ENCODE results near the gene CBL. TPM values are rescaled to one million over a fixed set of nuclear protein-coding genes. Genes with fewer than 3 reads are reported as not detected.
"Not testable (repeated sequence)": the region's sequence is repeated elsewhere in the genome, so short reads cannot be mapped to it uniquely, and the experiment has no call there.

The CBL gene
- total RNA-seq, 4 donors from 2014 or later, result 10.0 to 39.9 (median 13.0) TPM

DNA sequence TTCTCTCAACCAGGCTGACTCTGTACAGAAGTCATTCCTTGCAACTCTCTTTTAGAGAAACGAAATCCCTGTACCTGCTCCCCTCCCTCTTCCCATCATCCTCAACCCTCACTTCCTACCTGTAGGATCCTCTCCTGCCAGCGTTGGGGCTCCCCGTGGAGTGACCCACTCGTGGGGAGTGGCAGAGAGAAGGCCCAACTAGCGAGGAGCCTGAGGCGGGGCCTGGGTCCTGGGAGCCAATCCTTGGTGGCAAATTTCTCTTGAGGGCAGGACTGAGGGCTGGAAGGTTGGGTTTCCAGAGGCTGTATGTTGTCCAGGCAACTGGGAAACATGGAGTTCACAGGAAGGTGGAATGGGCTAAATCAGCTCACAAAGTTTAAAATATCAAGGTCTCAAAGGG, 10.5 kb upstream of the CBL start:
- intact Hi-C loops (cut with DNase I; ENCODE audit: low total_unique reads), result no loop called here
- DNase-seq, result no peak
- TF ChIP-seq, protein P1, sequence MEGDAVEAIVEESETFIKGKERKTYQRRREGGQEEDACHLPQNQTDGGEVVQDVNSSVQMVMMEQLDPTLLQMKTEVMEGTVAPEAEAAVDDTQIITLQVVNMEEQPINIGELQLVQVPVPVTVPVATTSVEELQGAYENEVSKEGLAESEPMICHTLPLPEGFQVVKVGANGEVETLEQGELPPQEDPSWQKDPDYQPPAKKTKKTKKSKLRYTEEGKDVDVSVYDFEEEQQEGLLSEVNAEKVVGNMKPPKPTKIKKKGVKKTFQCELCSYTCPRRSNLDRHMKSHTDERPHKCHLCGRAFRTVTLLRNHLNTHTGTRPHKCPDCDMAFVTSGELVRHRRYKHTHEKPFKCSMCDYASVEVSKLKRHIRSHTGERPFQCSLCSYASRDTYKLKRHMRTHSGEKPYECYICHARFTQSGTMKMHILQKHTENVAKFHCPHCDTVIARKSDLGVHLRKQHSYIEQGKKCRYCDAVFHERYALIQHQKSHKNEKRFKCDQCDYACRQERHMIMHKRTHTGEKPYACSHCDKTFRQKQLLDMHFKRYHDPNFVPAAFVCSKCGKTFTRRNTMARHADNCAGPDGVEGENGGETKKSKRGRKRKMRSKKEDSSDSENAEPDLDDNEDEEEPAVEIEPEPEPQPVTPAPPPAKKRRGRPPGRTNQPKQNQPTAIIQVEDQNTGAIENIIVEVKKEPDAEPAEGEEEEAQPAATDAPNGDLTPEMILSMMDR (IDR thresholded peaks at IDR 0.05), result no peak
- no peak for TF ChIP-seq POLR2A (IDR thresholded peaks at IDR 0.05)

DNA sequence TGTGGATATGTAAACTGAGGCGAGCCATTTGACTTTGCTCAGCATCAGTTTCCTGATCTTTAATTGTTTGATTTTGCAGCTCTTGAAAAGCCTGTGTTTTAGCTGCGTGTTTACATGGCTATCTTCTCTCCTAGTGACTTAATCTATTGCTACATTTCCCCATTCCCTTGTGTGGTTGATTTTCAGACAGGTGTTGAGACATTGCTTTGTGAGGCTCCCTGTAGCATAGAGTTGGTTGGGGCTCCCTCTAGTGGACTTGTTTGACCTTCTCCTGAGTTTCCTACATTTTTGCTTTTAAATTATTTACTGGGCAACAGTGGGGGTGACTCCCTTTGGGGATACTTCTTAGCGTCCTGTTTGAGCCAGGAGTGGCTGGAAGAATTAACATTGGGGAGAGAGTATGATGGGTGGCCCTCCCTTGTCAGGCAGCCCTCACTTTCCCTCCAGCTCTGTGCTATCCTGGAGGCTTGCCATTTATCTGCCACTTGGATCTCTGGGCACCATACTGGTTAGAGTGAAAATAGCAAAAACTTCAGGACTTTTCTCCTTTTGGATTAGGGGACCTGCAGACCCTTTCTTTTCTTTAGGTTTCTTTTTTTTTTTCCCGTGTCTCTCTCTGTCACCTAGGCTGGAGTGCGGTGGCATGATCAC, 9.2 kb upstream of the CBL start:
- intact Hi-C loops (cut with DNase I; ENCODE audit: low total_unique reads), result no loop called here
- Histone ChIP-seq H3K27ac (no peak overlapping the region), H3K9me3 (no peaks in the 10 kb centered on the region), H3K36me3 (no peaks in the 10 kb centered on the region), H3K27me3 (no peaks in the 10 kb centered on the region), H3K4me3 (no peak overlapping the region), H3K4me1 (no peaks in the 10 kb centered on the region)
- TF ChIP-seq POLR2A (IDR thresholded peaks at IDR 0.05), result no peak
- TF ChIP-seq, protein P1 (IDR thresholded peaks at IDR 0.05), result peak; percentile 75 to 82 (median 80)
- DNase-seq, result peak; percentile 50 to 81

More for the DNA sequence above, 10.5 kb upstream of the CBL start:
- H3K4me1 ChIP-seq, result no peaks in the 10 kb centered on the region
- no peaks in the 10 kb centered on the region for H3K27me3 ChIP-seq
- H3K27ac ChIP-seq, result no peak overlapping the region
- no peak overlapping the region for H3K4me3 ChIP-seq
- no peaks in the 10 kb centered on the region for H3K36me3 ChIP-seq
- no peaks in the 10 kb centered on the region for H3K9me3 ChIP-seq

DNA sequence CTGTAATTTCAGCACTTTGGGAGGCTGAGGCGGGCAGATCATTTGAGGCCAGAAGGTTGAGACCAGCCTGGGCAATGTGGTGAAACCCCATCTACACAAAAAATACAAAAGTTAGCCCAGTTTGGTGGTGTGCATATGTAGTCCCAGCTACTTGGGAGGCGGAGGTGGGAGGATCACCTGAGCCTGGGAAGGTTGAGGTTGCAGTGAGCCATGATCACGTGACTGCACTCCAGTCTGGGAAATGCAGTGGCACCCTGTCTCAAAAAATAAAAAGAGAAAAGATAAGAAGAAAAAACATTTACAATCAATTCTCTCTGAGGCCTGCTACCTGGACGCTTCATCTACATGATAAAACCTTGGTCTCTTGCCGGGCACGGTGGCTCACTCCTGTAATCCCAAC, 7.2 kb upstream of the CBL start:
- no peak for DNase-seq
- no peaks in the 10 kb centered on the region for H3K9me3 ChIP-seq
- no peaks in the 10 kb centered on the region for H3K4me1 ChIP-seq
- H3K27me3 ChIP-seq, result no peaks in the 10 kb centered on the region
- H3K36me3 ChIP-seq, result no peaks in the 10 kb centered on the region
- no peak overlapping the region for H3K4me3 ChIP-seq
- H3K27ac ChIP-seq, result no peak overlapping the region
- TF ChIP-seq, protein P1 (IDR thresholded peaks at IDR 0.05), result no peak
- TF ChIP-seq POLR2A (IDR thresholded peaks at IDR 0.05), result no peak
- intact Hi-C loops (cut with DNase I; ENCODE audit: low total_unique reads), result no loop called here

DNA sequence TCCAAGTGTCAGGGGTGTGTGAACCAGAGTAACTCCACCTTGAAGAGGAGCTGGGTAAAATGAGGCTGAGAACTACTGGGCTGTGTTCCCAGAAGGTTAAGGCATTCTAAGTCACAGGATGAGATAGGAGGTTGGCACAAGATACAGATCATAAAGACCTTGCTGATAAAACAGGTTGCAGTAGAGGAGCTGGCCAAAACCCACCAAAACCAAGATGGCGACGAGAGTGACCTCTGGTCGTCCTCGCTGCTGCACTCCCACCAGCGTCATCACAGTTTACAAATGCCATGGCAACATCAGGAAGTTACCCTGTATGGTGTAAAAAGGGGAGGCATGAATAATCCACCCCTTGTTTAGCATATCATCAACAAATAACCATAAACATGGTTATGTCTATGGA, 4.9 kb upstream of the CBL start:
- H3K27ac ChIP-seq; H3K9me3 ChIP-seq; H3K27me3 ChIP-seq; intact Hi-C loops (cut with DNase I; ENCODE audit: low total_unique reads); H3K4me3 ChIP-seq; DNase-seq; H3K4me1 ChIP-seq; H3K36me3 ChIP-seq: not testable (repeated sequence)

DNA sequence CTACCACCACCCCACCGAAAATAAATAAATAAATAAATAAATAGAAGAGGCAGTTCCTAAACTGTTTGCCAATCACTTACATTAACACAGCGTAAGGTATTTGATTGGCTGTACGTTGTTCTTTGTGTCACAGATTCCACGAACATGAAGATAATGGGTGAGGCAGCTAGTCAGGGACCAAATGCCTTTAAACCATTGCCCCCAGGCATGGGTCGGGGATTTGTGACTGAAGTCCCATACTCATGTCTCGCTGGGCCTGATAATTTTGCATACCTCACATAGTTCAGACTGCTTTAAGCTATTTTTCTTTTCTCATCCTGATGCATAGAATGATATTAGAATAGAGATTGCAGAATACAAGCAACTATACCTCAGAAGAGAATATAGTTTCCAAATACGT, 3.6 kb upstream of the CBL start:
- intact Hi-C loops (cut with DNase I; ENCODE audit: low total_unique reads), result no loop called here
- DNase-seq, result no peak
- no peaks in the 10 kb centered on the region for H3K36me3 ChIP-seq
- TF ChIP-seq POLR2A (IDR thresholded peaks at IDR 0.05), result no peak
- TF ChIP-seq, protein P1 (IDR thresholded peaks at IDR 0.05), result no peak
- no peaks in the 10 kb centered on the region for H3K4me1 ChIP-seq
- H3K9me3 ChIP-seq, result no peaks in the 10 kb centered on the region
- no peak overlapping the region for H3K27ac ChIP-seq
- no peak overlapping the region for H3K4me3 ChIP-seq
- H3K27me3 ChIP-seq, result no peaks in the 10 kb centered on the region

DNA sequence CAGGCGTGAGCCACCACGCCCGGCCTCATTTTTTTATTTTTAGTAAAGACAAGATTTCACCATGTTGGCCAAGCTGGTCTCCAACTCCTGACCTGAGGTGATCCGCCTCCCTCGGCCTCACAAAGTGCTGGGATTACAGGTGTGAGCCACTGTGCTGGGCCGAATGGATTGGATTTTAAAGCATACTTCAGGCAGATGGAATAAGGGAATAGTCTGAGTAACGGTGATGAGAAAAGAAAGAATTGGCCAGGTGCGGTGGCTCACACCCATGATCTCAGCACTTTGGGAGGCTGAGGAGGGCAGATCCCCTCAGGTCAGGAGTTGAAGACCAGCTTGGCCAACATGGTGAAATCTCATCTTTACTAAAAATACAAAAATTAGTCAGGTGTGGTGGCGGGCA, 2.1 kb upstream of the CBL start:
- Histone ChIP-seq H3K27ac (no peak overlapping the region), H3K4me1 (no peaks in the 10 kb centered on the region), H3K36me3 (no peaks in the 10 kb centered on the region), H3K27me3 (no peaks in the 10 kb centered on the region), H3K9me3 (no peaks in the 10 kb centered on the region), H3K4me3 (no peak overlapping the region)
- intact Hi-C loops (cut with DNase I; ENCODE audit: low total_unique reads), result no loop called here
- no peak for DNase-seq
- TF ChIP-seq POLR2A (IDR thresholded peaks at IDR 0.05), result no peak
- TF ChIP-seq, protein P1 (IDR thresholded peaks at IDR 0.05), result no peak
